EL (cell line): Measurements from ENCODE around the gene ATP8A2.
"Not testable (repeated sequence)": the region's sequence is repeated elsewhere in the genome, so short reads cannot be mapped to it uniquely, and the experiment has no call there.

ENCODE experiments used
- DNase-seq: peaks from one replicate; pipeline ENCODE4 v3.0.0-alpha.2; 2016

ATP8A2 gene

DNA sequence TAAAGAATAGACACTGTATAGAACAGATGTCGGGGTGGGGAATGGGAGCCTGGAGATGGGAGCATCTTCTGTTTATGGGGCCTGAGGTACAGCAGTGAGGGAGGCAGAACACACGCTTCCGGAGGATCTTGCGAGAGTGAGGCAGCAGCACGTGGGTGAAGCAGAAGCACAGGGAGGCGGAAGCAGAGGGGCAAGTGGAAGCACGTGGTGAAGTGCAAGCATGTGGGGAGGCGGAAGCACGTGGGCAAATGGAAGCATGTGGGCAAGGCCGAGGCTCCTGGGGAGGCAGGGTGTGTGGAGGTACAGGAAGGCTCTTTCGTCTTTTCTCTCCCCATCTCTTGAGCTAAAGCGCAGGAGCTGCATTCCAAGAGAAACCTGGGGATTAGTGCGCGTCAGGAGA is 198.4 kb downstream of the ATP8A2 start:
- no peak for DNase-seq

DNA sequence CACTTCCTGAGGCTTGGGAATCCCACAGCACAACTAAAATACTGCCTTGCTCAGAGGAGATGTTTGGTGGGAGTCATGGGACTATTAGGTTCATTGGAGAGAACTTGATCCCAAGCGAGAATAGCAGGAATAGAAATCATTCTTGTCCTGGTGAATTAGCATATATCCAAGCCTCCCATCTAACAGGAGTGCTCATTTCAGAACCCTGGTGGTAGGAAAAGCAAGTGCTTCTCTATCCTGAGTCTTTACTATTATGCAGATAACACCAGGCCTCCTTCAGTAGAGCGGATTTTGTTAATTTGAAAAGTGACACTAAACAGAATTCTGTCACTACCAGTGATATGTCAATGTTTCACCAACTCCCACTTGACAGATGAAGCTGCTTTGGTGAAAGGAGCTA is 199.5 kb downstream of the ATP8A2 start:
- no peak for DNase-seq

DNA sequence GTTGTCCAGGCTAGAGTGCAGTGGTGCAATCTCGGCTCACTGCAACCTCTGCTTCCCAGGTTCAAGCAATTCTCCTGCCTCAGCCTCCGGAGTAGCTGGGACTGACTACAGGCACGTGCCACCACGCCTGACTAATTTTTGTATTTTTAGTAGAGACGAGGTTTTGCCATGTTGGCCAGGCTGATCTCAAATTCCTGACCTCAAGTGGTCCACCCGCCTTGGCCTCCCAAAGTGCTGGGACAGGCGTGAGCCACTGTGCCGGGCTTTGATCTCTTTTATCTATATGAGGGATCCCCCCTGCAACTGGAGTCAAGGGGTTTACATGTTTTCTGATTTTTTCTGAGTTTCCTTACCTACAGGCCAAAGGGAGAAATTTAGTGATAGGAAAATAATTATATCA is 200.4 kb downstream of the ATP8A2 start:
- not testable (repeated sequence) for DNase-seq

DNA sequence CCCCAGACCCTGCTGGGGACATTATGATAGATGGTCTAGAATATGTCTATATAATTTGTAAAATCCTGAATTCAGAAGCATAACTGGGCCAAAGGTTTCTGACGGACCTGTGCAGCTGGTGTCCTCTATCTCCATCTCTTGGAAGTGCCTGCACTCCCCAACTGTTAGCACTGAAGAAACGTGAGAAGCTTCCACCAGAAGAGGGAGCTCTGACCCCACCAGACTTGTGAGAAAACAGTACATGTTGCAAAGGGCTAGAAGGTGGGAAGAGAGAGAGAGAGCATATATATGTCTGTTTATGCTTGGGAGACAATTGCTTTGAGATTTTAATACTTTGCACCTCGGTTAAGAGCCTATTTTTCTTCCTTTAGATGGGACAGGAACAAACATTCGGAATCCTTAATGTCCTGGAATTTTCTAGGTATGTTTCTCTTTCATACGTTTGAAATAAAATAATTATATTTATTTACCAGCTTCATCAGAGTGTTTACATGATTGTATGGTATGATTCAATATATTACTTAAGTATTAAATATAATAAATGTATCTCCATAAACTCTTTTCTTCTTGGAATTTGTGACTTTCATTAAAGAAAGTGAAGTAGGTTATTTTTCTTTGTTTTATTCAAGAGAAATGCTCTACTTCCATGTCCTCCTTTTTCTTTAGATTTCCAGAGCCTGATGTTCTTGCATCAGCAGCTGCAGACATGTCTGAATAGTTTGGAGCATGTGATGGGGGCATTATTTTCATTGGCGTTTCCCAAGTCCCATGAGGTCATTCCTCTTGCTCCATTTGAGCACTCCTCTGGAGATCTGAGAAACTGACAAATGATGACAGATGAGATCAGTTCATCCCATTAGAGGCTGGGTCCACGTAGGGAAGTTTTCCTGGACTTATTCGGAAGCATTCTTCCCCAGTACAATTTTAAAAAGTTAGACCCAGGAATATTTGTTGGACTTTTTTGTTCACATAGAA is 202.9 kb downstream of the ATP8A2 start:
- DNase-seq: peak; percentile 70

DNA sequence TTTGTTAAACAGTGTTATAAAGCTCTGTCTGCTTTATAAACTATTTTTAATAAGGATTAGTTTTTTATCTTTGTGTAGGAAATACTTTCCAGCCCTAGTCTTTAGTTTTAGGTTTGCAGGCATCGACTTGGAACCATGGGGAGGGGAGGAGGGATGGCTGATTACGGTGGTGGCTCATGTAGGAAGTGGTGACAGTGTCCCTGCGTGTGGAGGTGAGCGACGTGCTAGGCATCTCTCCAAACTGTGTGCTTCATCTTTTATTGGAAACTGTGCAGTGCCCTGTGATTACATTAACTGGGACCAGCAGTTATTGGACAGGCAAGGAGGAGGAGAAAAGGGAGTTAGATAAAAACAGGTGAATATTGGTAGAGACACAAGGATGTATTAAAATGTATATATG is 203.8 kb downstream of the ATP8A2 start:
- no peak for DNase-seq

DNA sequence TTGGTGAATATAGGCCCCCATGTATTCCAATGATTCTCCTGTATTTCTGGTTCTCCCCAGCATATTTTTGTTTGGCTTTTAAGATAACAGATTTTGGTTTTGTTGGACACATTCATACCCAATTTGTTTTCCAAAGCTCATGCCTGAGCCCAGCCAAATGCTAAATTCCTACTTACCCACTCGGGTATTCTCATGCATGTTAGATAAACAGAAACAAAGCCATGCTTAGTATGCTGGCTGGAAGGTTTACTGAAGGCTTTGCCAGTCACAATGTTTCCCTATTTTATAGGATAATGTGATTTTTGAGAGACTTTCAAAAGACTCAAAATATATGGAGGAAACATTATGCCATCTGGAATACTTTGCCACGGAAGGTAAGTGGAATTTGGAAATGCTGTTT is 206.8 kb downstream of the ATP8A2 start:
- no peak for DNase-seq

DNA sequence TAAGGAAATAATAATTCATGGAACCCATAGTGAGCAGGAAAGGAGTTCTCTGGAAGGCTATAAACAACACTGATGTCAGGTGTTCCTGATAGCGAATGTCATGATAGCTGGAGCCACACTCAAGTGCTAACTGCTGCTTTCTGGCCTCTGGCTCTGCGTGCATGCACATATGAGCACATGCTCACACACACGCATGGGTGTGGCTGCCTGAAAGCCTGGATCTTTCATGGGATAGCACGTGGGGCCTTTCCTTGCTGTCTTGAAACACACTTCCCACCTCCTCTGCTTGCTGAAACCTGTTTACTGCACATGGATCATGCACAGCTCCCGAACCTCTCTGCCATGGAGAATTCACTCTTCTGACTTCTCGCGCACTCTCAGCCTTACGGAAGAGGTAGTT is 207.4 kb downstream of the ATP8A2 start:
- no peak for DNase-seq

DNA sequence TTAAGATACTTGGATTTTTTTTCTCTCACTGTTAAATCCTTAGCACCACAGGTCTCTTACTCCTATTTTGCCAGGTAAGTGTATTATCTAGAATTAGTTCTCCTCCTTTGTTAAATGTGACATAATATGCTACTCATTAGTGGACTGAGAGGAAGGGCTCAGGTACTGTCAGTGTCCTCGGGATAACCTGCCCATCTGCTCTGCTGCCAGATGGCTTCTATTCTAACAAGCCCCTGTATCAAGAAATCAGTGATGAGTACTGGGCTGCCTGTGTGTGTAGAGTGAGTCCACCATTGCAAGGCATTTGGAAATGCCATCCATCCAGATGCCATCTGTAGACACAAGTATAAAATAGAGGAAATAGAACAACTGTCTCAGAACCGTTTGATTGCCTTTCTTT is 209.6 kb downstream of the ATP8A2 start:
- no peak for DNase-seq

DNA sequence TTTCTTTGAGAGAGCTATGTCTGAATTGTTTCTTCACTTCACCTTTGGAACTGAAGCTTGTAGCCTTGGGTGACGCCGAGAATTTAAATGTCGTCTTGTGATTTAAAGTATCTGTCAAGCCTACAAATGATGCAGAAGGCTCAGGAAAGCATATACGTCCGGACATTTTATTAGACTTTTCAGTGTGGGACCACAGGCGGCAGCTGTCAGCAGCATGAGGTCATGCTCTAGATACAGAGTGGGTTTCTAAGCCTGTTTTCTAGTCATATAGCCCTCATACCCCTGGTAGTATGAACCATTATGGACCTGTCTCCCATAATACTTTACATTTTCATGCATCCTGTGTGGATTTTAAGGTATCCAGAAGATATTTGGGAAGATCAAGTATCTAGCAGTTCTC is 212.3 kb downstream of the ATP8A2 start:
- no peak for DNase-seq

DNA sequence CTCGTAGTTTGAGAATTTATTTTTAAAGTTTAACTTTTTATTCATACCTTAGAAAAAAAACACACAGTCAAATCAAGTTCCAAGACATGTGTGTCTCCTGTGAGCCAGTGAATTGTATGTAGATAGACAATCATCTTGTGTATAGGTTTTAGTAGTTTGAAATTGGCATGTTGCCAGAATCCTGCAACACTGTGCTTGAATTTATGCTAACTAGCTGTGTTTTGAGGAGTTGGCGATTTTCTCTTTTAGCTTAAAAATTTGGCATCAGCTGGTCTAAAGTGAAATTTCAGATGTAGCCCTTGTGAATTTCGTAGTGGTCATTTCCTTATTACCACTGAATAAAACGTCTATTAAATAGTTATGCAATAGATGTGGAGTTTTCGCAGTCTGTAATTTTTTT is 213.2 kb downstream of the ATP8A2 start:
- DNase-seq: no peak

DNA sequence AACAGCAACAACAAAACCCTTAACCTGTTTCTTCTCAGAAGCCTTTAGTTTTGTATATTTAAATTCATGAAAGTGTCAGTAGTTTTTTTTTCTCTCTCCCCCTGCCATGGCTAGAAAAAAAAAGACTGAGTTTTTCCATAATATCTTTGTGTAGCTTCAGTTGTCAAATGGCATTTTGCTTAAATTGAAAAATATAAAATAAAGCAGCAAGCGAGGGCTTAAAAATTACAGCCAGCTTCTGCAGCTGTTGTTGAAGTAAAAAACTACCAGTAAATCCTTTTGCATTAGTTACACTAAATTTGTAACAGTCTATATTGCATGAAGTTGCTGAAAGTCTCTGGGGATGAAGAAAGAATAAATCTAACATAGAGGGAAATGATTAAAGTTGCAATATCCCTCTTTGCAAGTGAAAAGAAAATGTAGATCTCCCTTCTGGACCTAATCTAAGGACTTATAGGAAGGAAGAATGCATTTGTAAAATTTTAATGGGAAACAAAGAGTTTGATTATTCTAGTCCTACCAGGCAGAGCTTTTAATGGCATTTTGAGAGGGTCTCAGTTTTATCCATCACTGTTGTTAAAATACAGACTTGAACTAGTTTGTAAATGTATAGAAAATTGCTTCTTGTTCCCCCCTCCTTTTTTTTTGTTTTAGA is 215.7 kb downstream of the ATP8A2 start:
- DNase-seq: no peak

DNA sequence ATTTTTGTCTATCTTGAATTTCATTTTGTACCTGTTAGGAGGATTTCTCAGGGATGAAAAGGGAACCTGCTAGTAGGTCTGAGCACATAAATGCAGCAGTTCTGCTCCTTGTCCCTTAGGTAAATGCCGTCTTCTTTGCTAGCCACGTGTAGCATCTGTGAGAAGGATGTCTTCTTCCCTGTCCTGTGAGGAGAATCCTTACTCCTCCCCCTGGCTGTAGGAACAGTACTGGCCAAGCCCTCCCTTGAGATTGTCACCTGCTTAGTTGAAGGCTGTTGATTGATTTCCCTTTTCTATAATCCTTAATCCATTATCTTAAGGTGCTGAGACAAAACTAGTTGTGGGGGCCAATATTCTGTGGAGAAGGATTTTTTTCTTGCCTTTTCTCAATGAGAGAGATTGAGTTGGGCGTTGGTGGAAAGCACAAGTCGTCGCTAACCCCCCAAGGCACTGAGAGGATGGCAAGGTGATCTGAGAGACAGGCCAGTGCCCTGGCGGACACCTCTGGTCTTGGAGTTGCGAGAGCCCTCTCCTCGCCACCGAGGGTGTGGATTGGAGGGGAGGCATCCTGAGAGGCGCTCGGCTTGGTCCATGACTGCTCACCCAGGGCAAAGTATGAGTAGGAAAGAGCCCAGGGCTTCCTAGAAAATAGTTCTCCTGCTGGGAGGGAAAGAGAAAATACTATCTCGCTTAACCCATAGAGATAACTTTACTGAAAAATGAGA is 216.7 kb downstream of the ATP8A2 start:
- no peak for DNase-seq

DNA sequence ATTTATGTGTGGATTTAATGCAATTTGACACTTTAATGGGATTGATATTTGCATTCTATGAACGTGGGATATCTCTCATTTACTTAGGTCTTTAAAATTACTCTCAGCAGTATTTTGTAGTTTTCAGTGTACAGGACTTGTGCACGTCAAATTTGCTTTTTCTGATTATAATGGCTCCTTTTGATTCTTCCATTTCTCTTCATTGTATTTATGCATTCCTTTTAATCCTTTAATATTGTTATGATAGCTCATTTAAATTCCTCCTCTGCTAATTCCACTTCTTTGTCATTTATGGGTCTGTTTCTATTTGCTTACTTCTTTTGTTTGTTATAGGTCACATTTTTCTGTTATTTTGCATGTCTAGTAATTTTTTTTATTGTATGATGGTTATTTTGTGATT is 226.6 kb downstream of the ATP8A2 start:
- DNase-seq: no peak

DNA sequence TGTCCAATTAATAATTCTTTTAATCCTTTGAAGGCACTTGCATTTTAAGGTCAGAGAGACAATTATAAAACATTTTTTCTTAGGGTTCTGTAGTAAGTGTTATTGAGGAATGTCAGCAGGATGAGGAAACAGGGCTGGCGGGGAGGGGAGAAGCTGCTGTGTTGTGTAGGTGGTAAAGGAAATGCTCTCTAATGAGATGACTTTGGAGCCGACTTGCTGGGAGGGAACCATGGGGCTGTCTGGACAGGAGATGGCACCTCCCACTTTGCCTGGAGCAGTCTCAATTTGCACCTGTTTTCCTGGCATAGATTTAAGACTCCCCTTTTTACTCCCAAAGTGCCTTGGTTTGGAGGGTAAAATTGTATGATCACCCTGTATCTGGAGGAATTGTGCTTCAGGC is 230.4 kb downstream of the ATP8A2 start:
- no peak for DNase-seq

DNA sequence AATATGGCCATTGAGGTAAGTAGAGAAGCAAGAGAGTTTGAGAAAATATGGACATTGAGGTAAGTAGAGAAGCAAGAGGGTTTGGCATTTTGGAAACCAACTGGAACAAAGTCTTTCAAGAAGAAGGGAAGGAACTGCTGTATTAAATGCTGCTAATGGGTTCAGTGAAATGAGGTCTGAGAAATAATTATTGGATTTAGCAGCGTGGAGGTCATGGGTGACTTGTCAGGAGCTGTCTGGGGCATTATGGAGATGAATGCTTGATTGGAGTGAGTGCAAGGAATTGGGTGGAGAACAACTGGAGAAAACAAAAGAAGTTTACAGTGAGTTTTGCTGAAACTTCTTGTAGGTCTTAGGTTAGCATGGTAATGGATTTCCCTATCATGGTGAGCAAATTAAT is 232.3 kb downstream of the ATP8A2 start:
- DNase-seq: no peak

DNA sequence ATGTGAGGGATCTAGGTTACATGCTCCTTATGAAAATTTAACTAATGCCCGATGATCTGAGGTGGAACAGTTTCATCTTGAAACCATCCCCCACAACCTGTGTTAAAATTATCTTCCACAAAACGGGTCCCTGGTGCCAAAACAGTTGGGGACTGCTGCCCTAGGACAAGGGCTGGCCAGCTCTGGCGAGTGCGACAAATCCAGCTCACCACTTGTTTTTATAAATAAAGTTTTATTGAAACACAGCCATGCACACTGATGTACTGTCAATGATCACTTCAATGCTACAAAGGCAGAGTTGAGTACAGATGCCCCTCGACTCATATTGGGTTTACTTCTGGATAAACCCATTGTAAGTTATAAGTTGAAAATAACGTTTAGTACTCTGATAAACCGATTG is 235.3 kb downstream of the ATP8A2 start:
- no peak for DNase-seq

DNA sequence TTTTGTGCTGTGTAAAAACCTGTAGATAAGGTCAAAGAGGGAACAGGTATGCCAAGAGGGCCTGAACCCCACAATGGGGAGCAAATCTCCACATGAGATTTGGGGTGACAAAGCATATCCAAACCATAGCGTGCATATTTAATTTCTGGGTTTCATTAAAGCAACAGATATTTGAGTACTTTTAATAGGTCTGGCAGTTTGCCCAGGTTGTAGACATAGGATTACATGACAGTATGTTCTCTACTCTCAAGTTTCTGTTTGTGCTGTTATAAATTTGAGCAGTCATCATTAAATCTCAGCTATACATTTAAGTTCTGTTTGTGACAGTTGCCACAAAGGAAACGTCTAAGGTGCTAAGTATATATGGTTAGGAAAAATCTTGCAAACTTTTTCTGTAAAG is 236.4 kb downstream of the ATP8A2 start:
- DNase-seq: no peak

DNA sequence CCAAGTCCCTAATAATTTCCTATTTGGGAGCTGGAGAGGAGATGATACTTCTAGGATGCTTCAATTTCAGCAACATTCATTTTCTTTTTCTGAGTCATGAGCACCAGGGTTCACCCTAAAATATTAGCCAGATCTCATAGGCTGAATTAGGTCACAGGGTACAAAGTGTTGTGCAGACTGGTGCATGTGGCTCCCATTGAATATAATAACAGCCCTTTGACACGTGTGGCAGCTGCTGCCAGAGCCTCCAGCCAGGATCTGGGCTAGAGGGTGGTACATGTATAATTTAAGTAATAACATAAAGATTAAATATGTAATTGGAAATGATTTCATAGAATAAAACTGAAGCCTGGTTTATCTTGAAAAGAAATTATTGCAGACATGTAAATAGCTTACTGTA is 244.9 kb downstream of the ATP8A2 start:
- no peak for DNase-seq

DNA sequence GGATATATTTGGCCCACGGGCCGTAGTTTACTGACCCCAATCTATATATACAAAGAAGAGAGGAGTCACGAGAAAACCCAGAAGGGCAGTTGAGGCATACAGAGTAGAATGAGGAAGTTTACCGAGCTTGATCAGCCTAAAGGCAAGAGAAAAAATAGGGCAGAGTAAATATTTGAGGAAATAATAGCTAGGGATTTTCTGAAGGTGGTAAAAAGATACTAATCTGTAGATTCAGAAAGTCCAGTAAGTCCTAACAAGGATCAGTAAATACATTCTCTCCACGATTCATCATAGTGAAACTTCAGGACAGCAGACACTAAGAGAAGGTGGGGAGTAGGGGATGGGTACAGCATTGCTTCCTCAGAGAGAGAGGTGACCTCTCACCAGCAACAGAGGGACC is 248.1 kb downstream of the ATP8A2 start:
- DNase-seq: no peak

DNA sequence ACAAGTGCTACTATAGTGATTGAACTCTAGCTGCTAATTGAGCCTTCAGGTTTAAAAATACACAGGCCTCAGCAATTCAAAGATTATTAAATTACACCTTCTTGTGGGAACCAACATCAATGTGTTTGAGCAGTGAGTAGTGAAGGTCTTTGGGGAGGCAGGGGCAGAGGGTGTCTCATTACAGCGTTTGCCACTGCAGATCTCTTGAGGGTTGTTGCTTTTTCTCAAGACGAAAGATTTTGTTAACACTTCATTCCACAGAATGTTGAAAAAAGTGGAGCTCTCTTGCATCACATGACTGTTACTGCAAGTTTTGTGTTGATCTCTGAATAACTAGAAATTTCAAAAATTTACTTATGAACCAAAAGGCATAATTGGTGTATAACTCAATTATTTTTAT is 253.6 kb downstream of the ATP8A2 start:
- DNase-seq: no peak

DNA sequence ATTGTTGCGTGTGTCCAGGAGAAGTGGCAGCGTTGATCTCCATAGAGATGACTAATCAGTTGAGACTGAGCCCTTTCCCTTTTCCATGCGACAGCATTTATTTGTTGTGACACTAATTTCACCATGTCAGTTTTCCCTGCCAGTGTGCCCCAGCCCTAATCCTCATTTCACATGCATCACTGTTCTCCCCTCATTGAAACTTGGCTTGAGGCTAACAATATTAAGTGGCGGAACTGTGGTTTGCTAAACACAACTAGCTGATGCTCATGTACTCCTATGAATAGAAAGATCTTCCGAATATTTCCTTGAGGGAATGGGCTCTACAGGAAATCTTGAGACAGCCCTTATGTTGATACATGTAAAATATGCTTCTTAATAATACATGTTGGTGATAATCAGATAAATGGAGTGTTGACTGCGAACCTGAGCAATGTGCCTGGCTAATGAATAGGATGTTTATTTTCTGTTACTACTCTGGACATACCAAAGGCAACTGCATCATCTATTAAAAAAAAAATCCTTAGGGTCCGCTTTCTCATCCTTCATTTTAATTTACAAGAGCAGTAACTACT is 258.6 kb downstream of the ATP8A2 start:
- no peak for DNase-seq

DNA sequence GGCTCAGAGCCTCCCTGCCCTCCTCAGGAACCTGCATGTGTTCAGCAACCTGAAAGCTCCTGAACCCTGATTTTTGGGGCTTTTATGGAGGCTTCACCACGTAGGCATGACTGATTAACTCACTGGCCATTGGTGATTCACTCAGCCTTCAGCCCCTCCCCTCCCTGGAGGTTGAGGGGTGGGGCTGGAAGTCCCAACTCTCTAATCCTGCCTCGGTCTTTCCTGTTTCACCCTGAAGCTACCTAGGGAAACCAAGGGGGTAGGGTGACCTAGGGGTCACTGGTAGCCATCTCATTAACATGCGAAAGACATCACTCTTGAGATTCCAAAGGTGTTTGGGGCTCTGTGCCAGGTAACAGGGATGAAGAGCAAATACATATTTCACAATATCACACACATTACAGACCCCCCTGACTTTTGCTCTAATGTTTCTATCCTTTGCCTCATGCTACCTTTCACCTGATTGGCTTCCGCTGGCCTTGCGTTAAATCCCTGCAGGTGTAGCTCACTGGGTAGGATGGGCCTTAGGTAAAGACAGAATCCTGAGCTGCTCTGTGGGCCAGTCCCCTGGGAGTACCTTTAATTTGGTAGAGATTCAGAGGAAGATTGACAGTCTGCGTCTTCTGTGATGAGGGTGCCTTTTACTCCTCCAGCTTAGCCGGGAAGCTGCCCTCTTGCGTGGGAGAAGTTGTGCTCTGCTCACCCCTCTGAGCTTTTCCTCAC is 260.6 kb downstream of the ATP8A2 start:
- DNase-seq: no peak

DNA sequence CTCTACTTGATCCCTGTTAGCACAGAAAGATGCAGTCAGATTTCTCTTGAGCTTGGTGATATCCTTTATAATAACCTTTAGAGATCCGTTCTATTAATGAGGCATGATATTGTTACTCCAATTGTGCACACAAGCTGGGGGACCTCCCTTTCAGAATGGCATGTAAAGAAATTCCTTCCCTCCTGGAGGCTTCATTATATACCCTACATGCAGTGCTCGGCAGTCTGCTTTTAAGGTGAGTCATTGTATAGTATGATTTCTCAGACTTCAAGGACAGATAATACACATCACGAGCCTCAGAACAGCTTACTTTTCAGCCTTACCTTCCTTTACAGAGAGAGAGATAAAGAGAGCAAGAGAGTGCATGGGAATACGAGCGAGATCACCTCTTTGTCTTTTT is 261.3 kb downstream of the ATP8A2 start:
- DNase-seq: no peak
